ENCODE data around the gene ZHX3. TPM values are rescaled to one million over a fixed set of nuclear protein-coding genes. Genes with fewer than 3 reads are reported as not detected.
A peak's percentile ranks its signal among the peaks of the same experiment; 100 is the strongest.

The ZHX3 gene
- total RNA-seq, 2 donors from 2014 or later = 8.2 to 10.1 TPM

DNA sequence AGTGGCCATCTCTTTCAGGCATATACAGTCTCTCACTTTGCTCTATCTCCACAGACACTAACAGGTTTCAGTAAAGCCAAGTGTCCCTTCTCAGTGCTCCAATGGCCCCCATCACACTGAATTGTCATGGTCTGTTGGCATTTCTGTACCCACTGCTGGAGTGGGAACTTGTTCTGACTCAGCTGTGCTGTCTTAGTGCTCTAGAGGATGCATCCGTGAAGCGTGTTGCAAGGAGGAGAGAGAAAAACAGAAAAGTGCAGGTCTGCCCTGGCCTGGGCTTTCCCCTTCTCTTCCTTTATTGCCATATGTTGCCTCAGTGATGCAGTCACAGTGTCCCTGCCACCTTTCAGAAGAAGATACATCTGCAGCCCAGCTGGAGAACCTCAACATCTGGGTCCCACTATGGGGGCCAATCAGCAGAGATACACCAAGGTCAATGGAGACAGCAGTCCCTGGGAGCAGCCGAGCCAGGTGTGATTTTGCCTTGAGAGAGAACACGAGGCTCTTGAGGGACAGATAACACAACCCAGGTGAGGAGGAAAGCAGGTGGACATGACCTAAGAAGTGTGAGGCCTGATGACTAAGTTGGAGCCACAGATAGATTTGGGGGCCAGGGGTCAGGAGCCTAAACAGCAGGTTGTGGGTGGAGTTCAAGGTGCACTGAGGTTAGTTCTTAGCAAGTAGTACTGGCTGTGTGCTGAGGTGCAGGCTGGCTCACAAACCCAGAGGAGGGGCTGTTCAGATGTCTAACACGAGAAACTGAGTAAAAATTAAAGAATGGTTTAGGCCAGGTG, 185.7 kb downstream of the ZHX3 start:
- H3K27ac Mint-ChIP-seq = peak overlapping the region in 1 of 2 donors; percentile 2
- peaks cover 0 to 1% of the 10 kb centered on the region in 2 donors for H3K36me3 Mint-ChIP-seq
- H3K9me3 Mint-ChIP-seq = no peaks in the 10 kb centered on the region
- DNase-seq (ENCODE audit: low spot score in 2 of 2) (no peak), ATAC-seq (peak; percentile 22 to 23)

Other genes starting within 250 kb of the ZHX3 start
- 100 to 1,000 TPM; 153 to 348 TPM for gene PLCG1, start 180.2 kb downstream of the ZHX3 start, total RNA-seq
- gene LPIN3, start 23.1 kb upstream of the ZHX3 start, total RNA-seq = 1 to 10 TPM; 4.4 to 5.1 TPM
- under 1 TPM in 1 of 2 donors, not detected in 1; 0.27 TPM for gene EMILIN3, start 49.1 kb upstream of the ZHX3 start, total RNA-seq